Testis (tissue), 2 donors: ENCODE results near the gene CNTN5.

ENCODE experiments used
- CTCF ChIP-seq, 3 experiments: fragments of 450-650 bp in 2 of 3; fragments of 200-600 bp in 1 of 3; sonication (generic) in 1 of 3; IDR thresholded peaks; one replicate each; pipeline ENCODE4 v1.5.1; 2016 to 2019; ENCODE audit warnings: antibody characterized with exemption in 3 of 3, mild to moderate bottlenecking in 2 of 3, moderate library complexity in 1 of 3
- POLR2A ChIP-seq: fragments of 450-650 bp; IDR thresholded peaks from one replicate; pipeline ENCODE4 v1.6.1; 2017; ENCODE audit warnings: antibody characterized with exemption, mild to moderate bottlenecking, moderate library complexity

- TF ChIP-seq CTCF (IDR thresholded peaks at IDR 0.05) (no peak), POLR2A (no peak)
These were observed 739.0 kb downstream of the CNTN5 start for GRCh38 chr11:99759787-99760186.
